Astrocyte (in vitro differentiated cells and primary cell): ENCODE results near the gene PRPF31. TPM values are rescaled to one million over a fixed set of nuclear protein-coding genes. Genes with fewer than 3 reads are reported as not detected.

Experiments used
- DNase-seq: peaks from one replicate; pipeline ENCODE4 v3.0.0-alpha.2; 2010; ENCODE audit warnings: low read depth
- FAIRE-seq: peaks from 2 replicates; lab custom pipeline; 2011; peaks lifted over from hg19 to GRCh38; lab: Jason Lieb, UNC
- H2AFZ ChIP-seq: 2 replicates; pipeline ENCODE4 v1.6.0; 2012; ENCODE audit warnings: low read depth, low read length, inconsistent platforms
- H3K27ac ChIP-seq: 2 replicates; pipeline ENCODE4 v1.5.1; 2011; ENCODE audit warnings: low read depth, low read length, inconsistent platforms
- H3K27me3 ChIP-seq: 2 replicates; pipeline ENCODE4 v1.6.0; 2011; ENCODE audit warnings: low read length, inconsistent platforms; ENCODE audit not compliant: insufficient read depth
- H3K36me3 ChIP-seq: 2 replicates; pipeline ENCODE4 v1.5.1; 2011; ENCODE audit warnings: low read length, inconsistent platforms; ENCODE audit not compliant: insufficient read depth
- H3K4me1 ChIP-seq: 2 replicates; pipeline ENCODE4 v1.5.1; 2011; ENCODE audit warnings: low read length, inconsistent platforms; ENCODE audit not compliant: insufficient read depth
- H3K4me2 ChIP-seq: 2 replicates; pipeline ENCODE4 v1.6.0; 2012; ENCODE audit warnings: low read length, inconsistent platforms
- H3K4me3 ChIP-seq: 2 replicates; pipeline ENCODE4 v1.5.1; 2011; ENCODE audit warnings: low read depth, mild to moderate bottlenecking, low read length, inconsistent platforms; ENCODE audit not compliant: insufficient read depth
- H3K79me2 ChIP-seq: 2 replicates; pipeline ENCODE4 v1.6.0; 2012; ENCODE audit warnings: mild to moderate bottlenecking, low read length, inconsistent platforms; ENCODE audit not compliant: insufficient read depth
- H3K9ac ChIP-seq: 2 replicates; pipeline ENCODE4 v1.6.0; 2012; ENCODE audit warnings: mild to moderate bottlenecking, low read length, inconsistent platforms
- H3K9me3 ChIP-seq: 2 replicates; pipeline ENCODE4 v1.5.1; 2012; ENCODE audit warnings: low read depth, mild to moderate bottlenecking, low read length, inconsistent platforms; ENCODE audit not compliant: insufficient read depth
- H4K20me1 ChIP-seq: 2 replicates; pipeline ENCODE4 v1.6.0; 2012; ENCODE audit warnings: low read length, inconsistent platforms; ENCODE audit not compliant: insufficient read depth
- H3K27ac Mint-ChIP-seq: one replicate; pipeline ENCODE4 v1.8.0; 2021; ENCODE audit warnings: mild to moderate bottlenecking, mixed read lengths; ENCODE audit not compliant: unreplicated experiment
- H3K27me3 Mint-ChIP-seq: one replicate; pipeline ENCODE4 v1.8.0; 2021; ENCODE audit warnings: low read depth, mixed read lengths; ENCODE audit not compliant: unreplicated experiment
- H3K36me3 Mint-ChIP-seq: one replicate; pipeline ENCODE4 v1.8.0; 2021; ENCODE audit warnings: low read depth, mixed read lengths; ENCODE audit not compliant: unreplicated experiment
- H3K4me1 Mint-ChIP-seq: one replicate; pipeline ENCODE4 v1.8.0; 2021; ENCODE audit warnings: low read depth, mixed read lengths; ENCODE audit not compliant: unreplicated experiment
- H3K4me3 Mint-ChIP-seq: one replicate; pipeline ENCODE4 v1.8.0; 2021; ENCODE audit warnings: mild to moderate bottlenecking, moderate library complexity, mixed read lengths; ENCODE audit not compliant: unreplicated experiment
- H3K9me3 Mint-ChIP-seq: one replicate; pipeline ENCODE4 v1.8.0; 2021; ENCODE audit warnings: mild to moderate bottlenecking, mixed read lengths; ENCODE audit not compliant: unreplicated experiment
- EZH2 ChIP-seq: IDR thresholded peaks from 2 replicates; pipeline ENCODE4 v1.6.1; 2012; ENCODE audit warnings: mild to moderate bottlenecking, low read length, inconsistent platforms; ENCODE audit not compliant: insufficient read depth
- total RNA-seq: library from RNA; stranded (reverse); gene quantifications from 2 replicates; pipeline ENCODE4 v1.2.1, GENCODE V29; 2021
- TF ChIP-seq, protein P1 (sequence below): IDR thresholded peaks from 2 replicates; pipeline ENCODE4 v1.5.1; 2011; ENCODE audit warnings: low read depth, mild to moderate bottlenecking, inconsistent platforms, low read length, moderate library complexity; ENCODE audit not compliant: insufficient read depth

PRPF31 gene
- total RNA-seq, 1 donor from 2014 or later: 67.2 TPM

GRCh38 chr19:54073829-54074228, 41.7 kb upstream of the PRPF31 start:
- Histone ChIP-seq H3K4me2 (no peak overlapping the region), H3K9ac (no peak overlapping the region), H3K79me2 (no peaks in the 10 kb centered on the region), H3K4me3 (no peak overlapping the region), H3K36me3 (no peaks in the 10 kb centered on the region), H3K4me1 (no peaks in the 10 kb centered on the region), H4K20me1 (no peaks in the 10 kb centered on the region), H2AFZ (no peak overlapping the region), H3K27ac (no peak overlapping the region), H3K27me3 (no peaks in the 10 kb centered on the region), H3K9me3 (no peaks in the 10 kb centered on the region)
- Mint-ChIP-seq H3K4me3 (no peak overlapping the region), H3K27ac (no peak overlapping the region), H3K4me1 (no peaks in the 10 kb centered on the region), H3K27me3 (peaks cover 14% of the 10 kb centered on the region), H3K36me3 (peaks cover 1% of the 10 kb centered on the region), H3K9me3 (peaks cover 7% of the 10 kb centered on the region)
- FAIRE-seq: no peak
- no peak for DNase-seq
- TF ChIP-seq, protein P1, sequence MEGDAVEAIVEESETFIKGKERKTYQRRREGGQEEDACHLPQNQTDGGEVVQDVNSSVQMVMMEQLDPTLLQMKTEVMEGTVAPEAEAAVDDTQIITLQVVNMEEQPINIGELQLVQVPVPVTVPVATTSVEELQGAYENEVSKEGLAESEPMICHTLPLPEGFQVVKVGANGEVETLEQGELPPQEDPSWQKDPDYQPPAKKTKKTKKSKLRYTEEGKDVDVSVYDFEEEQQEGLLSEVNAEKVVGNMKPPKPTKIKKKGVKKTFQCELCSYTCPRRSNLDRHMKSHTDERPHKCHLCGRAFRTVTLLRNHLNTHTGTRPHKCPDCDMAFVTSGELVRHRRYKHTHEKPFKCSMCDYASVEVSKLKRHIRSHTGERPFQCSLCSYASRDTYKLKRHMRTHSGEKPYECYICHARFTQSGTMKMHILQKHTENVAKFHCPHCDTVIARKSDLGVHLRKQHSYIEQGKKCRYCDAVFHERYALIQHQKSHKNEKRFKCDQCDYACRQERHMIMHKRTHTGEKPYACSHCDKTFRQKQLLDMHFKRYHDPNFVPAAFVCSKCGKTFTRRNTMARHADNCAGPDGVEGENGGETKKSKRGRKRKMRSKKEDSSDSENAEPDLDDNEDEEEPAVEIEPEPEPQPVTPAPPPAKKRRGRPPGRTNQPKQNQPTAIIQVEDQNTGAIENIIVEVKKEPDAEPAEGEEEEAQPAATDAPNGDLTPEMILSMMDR: no peak
- no peak for TF ChIP-seq EZH2

DNA sequence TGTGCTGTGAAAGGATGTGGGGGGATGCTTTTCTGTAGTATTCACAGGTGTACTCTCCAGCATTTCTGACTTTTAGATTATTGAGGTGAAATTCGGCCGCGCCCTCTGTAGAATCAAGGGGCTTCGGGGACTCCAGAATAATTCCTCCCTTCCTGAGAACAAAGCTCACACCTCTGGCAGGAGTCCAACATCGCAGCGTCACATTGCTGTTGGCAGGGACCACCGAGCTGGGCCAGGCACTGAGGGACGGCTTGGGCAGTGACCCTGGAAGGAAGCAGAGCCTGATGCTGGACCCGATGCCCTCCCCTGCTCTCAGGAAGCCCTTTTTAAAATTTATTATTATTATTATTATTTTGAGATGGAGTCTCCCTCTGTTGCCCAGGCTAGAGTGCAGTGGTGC, 40.7 kb upstream of the PRPF31 start:
- Mint-ChIP-seq H3K4me1 (no peaks in the 10 kb centered on the region), H3K36me3 (peaks cover 1% of the 10 kb centered on the region), H3K27ac (no peak overlapping the region), H3K9me3 (no peaks in the 10 kb centered on the region), H3K4me3 (no peak overlapping the region), H3K27me3 (peaks cover 12% of the 10 kb centered on the region)
- Histone ChIP-seq H3K27ac (no peak overlapping the region), H3K36me3 (no peaks in the 10 kb centered on the region), H4K20me1 (no peaks in the 10 kb centered on the region), H2AFZ (no peak overlapping the region), H3K9ac (no peak overlapping the region), H3K4me2 (no peak overlapping the region), H3K9me3 (no peaks in the 10 kb centered on the region), H3K4me1 (no peaks in the 10 kb centered on the region), H3K79me2 (no peaks in the 10 kb centered on the region), H3K4me3 (no peak overlapping the region), H3K27me3 (no peaks in the 10 kb centered on the region)
- TF ChIP-seq EZH2: no peak
- TF ChIP-seq, protein P1: no peak
- FAIRE-seq (no peak), DNase-seq (no peak)

DNA sequence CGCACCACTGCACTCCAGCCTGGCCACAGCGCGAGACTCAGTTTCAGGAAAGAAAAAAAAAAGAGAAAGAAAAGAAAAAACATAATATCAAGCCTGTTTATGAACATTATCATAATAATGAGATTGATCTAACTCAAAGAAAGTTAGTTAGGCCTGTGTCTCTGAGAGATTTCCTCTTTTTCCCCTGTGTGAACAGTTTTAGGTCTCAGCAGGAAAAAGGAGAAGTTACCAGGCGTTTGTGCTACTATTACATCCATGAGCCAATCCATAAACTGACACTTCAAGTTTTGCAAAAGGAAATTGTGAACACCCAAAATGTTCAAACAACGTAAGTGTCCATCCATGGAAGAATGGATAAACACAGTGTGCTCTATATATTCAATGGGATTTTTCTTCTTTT, 38.2 kb upstream of the PRPF31 start:
- H3K9me3 ChIP-seq: peaks cover 6% of the 10 kb centered on the region
- H3K9me3 Mint-ChIP-seq: peaks cover 4% of the 10 kb centered on the region
- TF ChIP-seq, protein P1: no peak
- H4K20me1 ChIP-seq: no peaks in the 10 kb centered on the region
- H2AFZ ChIP-seq: no peak overlapping the region
- FAIRE-seq: no peak
- H3K79me2 ChIP-seq: no peaks in the 10 kb centered on the region
- no peak overlapping the region for H3K9ac ChIP-seq
- H3K4me1 Mint-ChIP-seq: no peaks in the 10 kb centered on the region
- no peaks in the 10 kb centered on the region for H3K4me1 ChIP-seq
- no peak overlapping the region for H3K4me3 Mint-ChIP-seq
- DNase-seq: no peak
- no peak overlapping the region for H3K27ac ChIP-seq
- H3K4me3 ChIP-seq: no peak overlapping the region
- no peak overlapping the region for H3K4me2 ChIP-seq
- H3K36me3 Mint-ChIP-seq: peaks cover 1% of the 10 kb centered on the region
- H3K27me3 Mint-ChIP-seq: peaks cover 8% of the 10 kb centered on the region
- no peak overlapping the region for H3K27ac Mint-ChIP-seq
- H3K36me3 ChIP-seq: no peaks in the 10 kb centered on the region
- H3K27me3 ChIP-seq: no peaks in the 10 kb centered on the region
